HG02588 (cell line): Measurements from ENCODE around the gene DIRAS1.
"Not testable (repeated sequence)": the region's sequence is repeated elsewhere in the genome, so short reads cannot be mapped to it uniquely, and the experiment has no call there.

Experiments
- ATAC-seq: cut with Tn5 transposase; IDR thresholded peaks from one replicate; pipeline ENCODE4 v1.9.1; 2021; ENCODE audit warnings: mild to moderate bottlenecking, moderate library complexity; ENCODE audit not compliant: unreplicated experiment

DIRAS1 gene

GRCh38 chr19:2714102-2714501, 7.1 kb downstream of the DIRAS1 start:
- not testable (repeated sequence) for ATAC-seq

DNA sequence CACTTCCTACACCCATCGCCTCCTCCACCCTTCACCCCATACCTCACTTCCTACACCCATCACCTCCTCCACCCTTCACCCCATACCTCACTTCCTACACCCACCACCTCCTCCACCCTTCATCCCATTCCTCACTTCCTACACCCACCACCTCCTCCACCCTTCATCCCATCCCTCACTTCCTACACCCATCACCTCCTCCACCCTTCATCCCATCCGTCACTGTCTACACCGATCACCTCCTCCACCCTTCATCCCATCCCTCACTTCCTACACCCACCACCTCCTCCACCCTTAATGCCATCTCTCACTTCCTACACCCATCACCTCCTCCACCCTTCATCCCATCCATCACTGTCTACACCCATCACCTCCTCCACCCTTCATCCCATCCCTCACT, 8.0 kb downstream of the DIRAS1 start:
- not testable (repeated sequence) for ATAC-seq

DNA sequence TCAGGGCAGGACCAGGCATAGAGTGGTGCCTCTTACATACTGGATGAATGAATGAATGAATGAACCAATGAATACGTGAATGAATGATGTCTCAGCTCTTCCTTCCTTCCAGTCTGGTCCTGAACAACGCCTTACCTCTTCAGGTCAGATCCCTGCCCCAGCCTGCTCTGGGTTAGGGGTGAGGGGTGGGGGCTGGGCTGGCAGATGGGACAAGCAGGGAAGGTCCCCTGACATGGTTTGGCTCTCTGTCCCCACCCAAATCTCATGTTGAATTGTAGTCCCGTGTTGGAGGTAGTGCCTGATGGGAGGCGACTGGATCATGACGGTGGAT, 9.3 kb downstream of the DIRAS1 start:
- no peak for ATAC-seq

GRCh38 chr19:2711172-2711874, 9.8 kb downstream of the DIRAS1 start:
- no peak for ATAC-seq

DNA sequence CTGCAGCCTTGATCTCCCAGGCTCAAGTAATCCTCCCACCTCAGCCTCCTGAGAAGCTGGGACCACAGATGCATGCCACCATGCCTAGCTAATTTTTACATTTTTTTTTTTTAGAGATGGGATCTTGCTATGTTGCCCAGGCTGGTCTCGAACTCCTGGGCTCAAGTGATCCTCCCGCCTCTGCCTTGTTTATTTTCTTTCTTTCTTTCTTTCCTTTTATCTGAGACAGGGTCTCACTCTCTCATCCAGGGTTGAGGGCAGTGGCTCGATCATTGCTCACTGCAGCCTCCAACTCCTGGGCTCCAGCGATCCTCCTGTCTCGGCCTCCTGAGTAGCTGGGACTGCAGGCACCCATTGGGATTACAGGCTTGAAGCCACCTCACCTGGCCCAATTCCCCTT, 14.9 kb downstream of the DIRAS1 start:
- no peak for ATAC-seq

DNA sequence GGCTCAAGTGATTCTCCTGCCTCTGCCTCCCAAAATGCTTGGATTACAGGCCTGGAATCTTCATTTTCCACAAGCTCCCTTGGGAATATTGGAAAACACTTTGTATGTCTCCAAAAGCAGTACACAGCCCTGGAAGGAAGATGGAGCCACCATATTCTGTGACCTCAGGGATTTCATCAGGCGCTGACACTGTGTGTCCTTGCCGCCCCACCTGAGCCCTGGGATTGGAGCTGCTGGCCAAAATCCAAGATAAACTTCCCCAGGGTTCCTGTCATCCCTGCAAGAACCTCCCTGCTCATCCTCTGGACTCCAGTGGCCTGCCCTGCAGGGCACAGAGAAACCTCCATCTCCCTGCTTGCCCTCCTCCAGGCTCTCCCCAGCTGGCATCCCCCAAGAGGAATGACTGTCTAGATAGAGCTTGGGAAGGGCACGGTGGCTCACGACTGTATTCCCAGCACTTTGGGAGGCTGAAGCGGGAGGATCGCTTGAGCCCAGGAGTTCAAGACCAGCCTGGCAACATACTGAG, 17.4 kb downstream of the DIRAS1 start:
- no peak for ATAC-seq

GRCh38 chr19:2703077-2703437, 18.1 kb downstream of the DIRAS1 start:
- ATAC-seq, result no peak

- ATAC-seq, result peak; percentile 82
Measured at GRCh38 chr19:2702170-2703076, 18.7 kb downstream of the DIRAS1 start, which contains the start of gene GNG7. Gene GNG7, minus strand, starts transcription at chr19:2702694. Its CDS starts 182,006 bp downstream, at chr19:2520688.

- no peak for ATAC-seq
Measured at GRCh38 chr19:2701361-2702169, 19.6 kb downstream of the DIRAS1 start.

DNA sequence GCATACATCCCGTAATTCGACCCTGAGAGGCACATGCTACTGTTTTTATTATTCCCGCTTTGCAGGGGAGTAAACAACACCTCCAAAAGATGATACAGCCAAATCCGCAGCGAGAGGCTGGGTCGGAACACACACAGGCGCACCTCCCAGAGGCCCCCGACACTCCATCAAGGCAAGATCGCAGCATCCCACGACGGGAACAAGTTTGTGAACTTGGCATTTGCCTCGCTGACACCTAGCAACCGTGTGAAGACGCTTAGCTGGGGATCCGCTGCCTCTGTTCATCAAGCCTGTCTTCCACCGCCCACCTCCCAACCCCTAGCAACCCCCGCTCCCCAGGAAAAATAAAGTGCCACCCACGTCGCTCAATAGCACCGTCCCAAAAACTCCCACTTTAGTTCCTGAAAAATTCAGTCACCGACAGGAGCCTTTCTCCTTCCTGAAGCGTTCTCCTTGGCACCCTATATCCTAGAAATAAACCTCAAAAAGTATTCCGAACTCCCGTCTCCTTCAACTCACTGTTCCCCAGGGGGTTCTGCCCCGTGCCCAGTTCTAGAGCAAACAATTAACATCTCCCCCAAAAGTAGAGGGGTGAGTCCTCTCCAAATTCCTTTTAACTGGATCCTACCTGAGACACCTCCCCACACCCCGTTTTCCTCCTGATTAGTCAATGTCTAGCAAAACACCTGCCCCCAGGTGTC, 20.4 kb downstream of the DIRAS1 start:
- no peak for ATAC-seq

DNA sequence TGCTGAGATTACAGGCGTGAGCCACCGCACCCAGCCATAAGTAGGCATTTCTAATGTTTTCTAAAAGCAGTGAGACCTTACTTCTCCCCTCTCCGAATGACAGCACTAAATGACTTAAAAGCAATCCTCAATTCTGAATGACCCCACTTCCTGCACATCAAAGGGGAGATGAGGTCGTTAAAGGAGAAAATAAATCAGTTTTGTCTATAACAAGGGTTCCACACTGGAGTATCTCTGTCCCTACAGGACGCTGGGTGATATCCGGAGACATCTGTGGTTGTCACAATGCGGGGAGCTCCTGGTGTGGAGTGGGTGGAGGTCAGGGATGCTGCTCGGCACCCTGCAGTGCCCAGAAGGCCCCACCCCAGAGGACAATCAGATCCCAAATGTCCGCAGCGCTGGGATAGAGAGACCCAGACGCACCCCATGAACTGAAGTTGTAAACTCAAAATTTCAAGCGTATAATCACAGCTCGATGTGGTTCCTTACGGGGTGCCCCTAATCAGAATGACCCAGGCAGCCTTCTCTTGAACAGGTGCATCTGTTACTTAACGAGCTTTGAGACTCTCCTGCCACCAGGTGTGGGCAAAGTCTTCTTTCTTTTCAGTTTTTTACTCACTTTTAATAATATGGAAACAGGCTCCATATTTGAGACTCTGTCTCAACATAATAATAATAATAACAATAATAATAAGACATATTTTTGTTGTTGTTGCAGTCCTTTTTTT, 21.6 kb downstream of the DIRAS1 start:
- ATAC-seq, result no peak

DNA sequence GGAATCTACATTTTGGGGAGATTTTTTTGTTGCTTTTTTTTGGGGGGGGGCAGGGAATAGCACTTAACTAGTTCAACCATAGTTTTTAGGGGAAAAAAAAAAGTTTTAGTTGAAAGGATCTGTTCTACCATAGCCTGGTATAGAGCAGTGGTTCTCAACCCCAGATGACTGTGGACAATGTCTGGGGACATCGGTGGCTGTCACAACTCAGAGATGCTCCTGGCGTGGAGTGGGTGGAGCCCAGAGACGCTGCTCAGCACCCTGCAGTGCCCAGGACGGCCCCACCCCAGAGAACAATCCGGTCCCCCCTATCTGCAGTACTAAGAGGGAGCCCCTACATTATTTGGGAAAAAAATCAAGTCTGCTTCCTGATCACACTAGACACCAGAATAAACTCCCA, 27.0 kb downstream of the DIRAS1 start:
- ATAC-seq, result no peak

DNA sequence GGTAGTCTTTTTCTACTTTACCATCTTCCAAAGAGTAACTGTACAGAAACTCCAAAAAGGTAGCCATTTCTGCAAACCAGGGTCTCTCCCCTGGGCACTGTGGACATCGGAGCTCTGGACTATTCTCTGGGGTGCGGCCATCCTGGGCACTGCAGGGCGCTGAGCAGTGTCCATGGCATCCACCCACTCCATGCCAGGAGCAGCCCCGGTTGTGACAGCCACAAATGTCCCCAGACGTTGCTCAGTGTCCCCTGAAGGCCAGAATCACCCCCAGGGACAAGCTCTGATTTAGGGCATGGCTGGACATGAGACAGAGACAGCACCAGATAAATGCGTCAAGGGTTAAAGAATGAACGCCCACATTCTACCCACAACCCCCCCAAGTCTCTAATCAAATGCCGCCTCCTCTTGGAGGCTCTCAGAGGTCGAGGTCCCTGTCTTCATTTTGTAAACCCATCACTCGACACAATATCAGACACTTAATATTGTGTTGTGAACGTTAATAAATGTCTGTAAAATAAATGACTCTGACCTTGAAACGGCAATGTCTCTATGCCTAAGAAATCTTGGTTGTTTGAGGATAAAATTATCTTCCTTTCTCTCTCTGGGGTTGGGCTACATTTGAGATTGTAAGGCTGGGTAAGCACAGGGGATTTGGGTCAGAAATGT, 27.5 kb downstream of the DIRAS1 start:
- ATAC-seq, result no peak

GRCh38 chr19:2691951-2692350, 29.2 kb downstream of the DIRAS1 start:
- no peak for ATAC-seq

GRCh38 chr19:2690856-2691255, 30.3 kb downstream of the DIRAS1 start:
- no peak for ATAC-seq

GRCh38 chr19:2686360-2686759, 34.8 kb downstream of the DIRAS1 start:
- ATAC-seq, result no peak

DNA sequence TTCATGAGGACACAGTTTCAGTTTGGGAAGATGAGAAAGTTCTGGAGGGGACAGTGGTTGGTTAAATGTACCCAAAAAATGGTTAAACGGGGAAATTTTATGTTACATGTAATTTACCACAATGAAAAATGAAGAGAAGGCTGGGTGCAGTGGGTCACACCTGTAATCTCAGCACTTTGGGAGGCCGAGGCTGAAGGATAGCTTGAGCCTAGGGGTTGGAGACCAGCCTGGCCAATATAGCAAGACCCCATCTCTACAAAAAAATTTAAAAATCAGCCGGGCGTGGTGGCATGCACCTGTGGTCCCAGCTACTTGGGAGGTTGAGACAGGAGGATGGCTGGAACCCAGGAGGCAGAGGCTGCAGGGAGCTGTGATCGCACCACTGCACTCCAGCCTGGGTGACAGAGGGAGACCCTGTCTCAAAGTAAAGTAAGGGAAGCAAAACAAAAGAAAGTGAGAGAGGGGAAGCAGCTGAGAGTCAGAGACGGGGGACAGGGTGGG, 35.9 kb downstream of the DIRAS1 start:
- ATAC-seq, result no peak

GRCh38 chr19:2683430-2684003, 37.7 kb downstream of the DIRAS1 start:
- no peak for ATAC-seq

- ATAC-seq, result no peak
Measured at GRCh38 chr19:2680808-2681207, 40.4 kb downstream of the DIRAS1 start.
